A673 (cell line): ENCODE measurements around the gene UGT1A9. TPM values are rescaled to one million over a fixed set of nuclear protein-coding genes. Genes with fewer than 3 reads are reported as not detected.

Source experiments
- BruUV-seq: library from RNA; stranded (reverse); fragments of 400-500 nt; replicated peaks from 2 replicates; lab custom pipeline; 2021; lab: Mats Ljungman, UMichigan
- CTCF ChIA-PET: fragments of 300-600 bp; sonication (Branson Sonifier 250); formaldehyde crosslinking; loops from one replicate; lab custom pipeline; 2022; ENCODE audit warnings: antibody characterized with exemption; lab: Charles Lee
- POLR2A ChIA-PET: fragments of 300-600 bp; sonication (Branson Sonifier 250); formaldehyde crosslinking; loops from one replicate; lab custom pipeline; 2022; ENCODE audit warnings: antibody characterized with exemption; ENCODE audit not compliant: low non-redundant PET; lab: Charles Lee
- DNase-seq: peaks from one replicate; pipeline ENCODE4 v3.0.0-alpha.2; 2015; ENCODE audit warnings: low spot score
- H3K27ac ChIP-seq: fragments of 200-600 bp; sonication (generic); 2 replicates; pipeline ENCODE4 v1.5.1; 2016; ENCODE audit warnings: mixed run types, low read depth, mild to moderate bottlenecking, mixed read lengths, antibody characterized with exemption, low read length; ENCODE audit not compliant: poor library complexity, severe bottlenecking
- H3K27me3 ChIP-seq: fragments of 200-600 bp; sonication (generic); replicated peaks from 2 replicates; pipeline ENCODE4 v1.6.1; 2017; ENCODE audit warnings: mixed run types, low read depth, mild to moderate bottlenecking, mixed read lengths, antibody characterized with exemption, low read length; ENCODE audit not compliant: insufficient read depth, poor library complexity
- H3K36me3 ChIP-seq: fragments of 200-600 bp; sonication (generic); 2 replicates; pipeline ENCODE4 v1.6.1; 2016; ENCODE audit warnings: mixed run types, mild to moderate bottlenecking, mixed read lengths, antibody characterized with exemption, low read length; ENCODE audit not compliant: insufficient read depth, poor library complexity, severe bottlenecking
- H3K4me1 ChIP-seq: fragments of 200-600 bp; sonication (generic); 2 replicates; pipeline ENCODE4 v1.6.1; 2017; ENCODE audit warnings: mixed run types, mild to moderate bottlenecking, mixed read lengths, antibody characterized with exemption, low read length; ENCODE audit not compliant: insufficient read depth, poor library complexity, severe bottlenecking
- H3K4me3 ChIP-seq: fragments of 200-600 bp; sonication (generic); 2 replicates; pipeline ENCODE4 v1.5.1; 2016; ENCODE audit warnings: low read depth, mixed run types, mild to moderate bottlenecking, mixed read lengths, low read length; ENCODE audit not compliant: poor library complexity, severe bottlenecking
- H3K9me3 ChIP-seq: fragments of 200-600 bp; sonication (generic); 2 replicates; pipeline ENCODE4 v1.6.1; 2016; ENCODE audit warnings: mixed run types, low read depth, mild to moderate bottlenecking, mixed read lengths, antibody characterized with exemption, low read length; ENCODE audit not compliant: poor library complexity, severe bottlenecking
- EZH2 ChIP-seq: fragments of 200-600 bp; sonication (generic); IDR thresholded peaks from 2 replicates; pipeline ENCODE4 v1.6.1; 2017; ENCODE audit warnings: borderline replicate concordance, low read depth, mild to moderate bottlenecking, mixed read lengths, antibody characterized with exemption, low read length; ENCODE audit not compliant: poor library complexity, severe bottlenecking
- intact Hi-C: fragments of 100-400 bp; cut with micrococcal nuclease; formaldehyde crosslinking; loops from one replicate; pipeline ENCODE4 v1.10.0; 2022; ENCODE audit not compliant: unreplicated experiment
- total RNA-seq: library from RNA; stranded (reverse); gene quantifications from 2 replicates; pipeline ENCODE4 v1.2.3, GENCODE V29; 2021
- TF ChIP-seq, protein P1 (sequence below): fragments of 300-800, 200-600 bp; sonication (generic); conservative IDR thresholded peaks from 2 replicates; pipeline ENCODE4 v1.5.1; 2017; ENCODE audit warnings: low read depth, mild to moderate bottlenecking, antibody characterized with exemption, low read length, moderate library complexity, mixed read lengths

UGT1A9 gene
- total RNA-seq, 1 experiment from 2014 or later = not detected

- Histone ChIP-seq H3K27me3 (no peaks in the 10 kb centered on the region), H3K36me3 (no peaks in the 10 kb centered on the region), H3K9me3 (no peaks in the 10 kb centered on the region), H3K27ac (no peak overlapping the region), H3K4me3 (no peak overlapping the region), H3K4me1 (no peaks in the 10 kb centered on the region)
- POLR2A ChIA-PET = no interaction called here
- TF ChIP-seq, protein P1, sequence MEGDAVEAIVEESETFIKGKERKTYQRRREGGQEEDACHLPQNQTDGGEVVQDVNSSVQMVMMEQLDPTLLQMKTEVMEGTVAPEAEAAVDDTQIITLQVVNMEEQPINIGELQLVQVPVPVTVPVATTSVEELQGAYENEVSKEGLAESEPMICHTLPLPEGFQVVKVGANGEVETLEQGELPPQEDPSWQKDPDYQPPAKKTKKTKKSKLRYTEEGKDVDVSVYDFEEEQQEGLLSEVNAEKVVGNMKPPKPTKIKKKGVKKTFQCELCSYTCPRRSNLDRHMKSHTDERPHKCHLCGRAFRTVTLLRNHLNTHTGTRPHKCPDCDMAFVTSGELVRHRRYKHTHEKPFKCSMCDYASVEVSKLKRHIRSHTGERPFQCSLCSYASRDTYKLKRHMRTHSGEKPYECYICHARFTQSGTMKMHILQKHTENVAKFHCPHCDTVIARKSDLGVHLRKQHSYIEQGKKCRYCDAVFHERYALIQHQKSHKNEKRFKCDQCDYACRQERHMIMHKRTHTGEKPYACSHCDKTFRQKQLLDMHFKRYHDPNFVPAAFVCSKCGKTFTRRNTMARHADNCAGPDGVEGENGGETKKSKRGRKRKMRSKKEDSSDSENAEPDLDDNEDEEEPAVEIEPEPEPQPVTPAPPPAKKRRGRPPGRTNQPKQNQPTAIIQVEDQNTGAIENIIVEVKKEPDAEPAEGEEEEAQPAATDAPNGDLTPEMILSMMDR = no peak
- no peak for TF ChIP-seq EZH2
- no peak for DNase-seq
- BruUV-seq = no TSS peak
- CTCF ChIA-PET = no interaction called here
- intact Hi-C loops = no loop called here
Observed at GRCh38 chr2:233811732-233812131, 140.0 kb downstream of the UGT1A9 start.

DNA sequence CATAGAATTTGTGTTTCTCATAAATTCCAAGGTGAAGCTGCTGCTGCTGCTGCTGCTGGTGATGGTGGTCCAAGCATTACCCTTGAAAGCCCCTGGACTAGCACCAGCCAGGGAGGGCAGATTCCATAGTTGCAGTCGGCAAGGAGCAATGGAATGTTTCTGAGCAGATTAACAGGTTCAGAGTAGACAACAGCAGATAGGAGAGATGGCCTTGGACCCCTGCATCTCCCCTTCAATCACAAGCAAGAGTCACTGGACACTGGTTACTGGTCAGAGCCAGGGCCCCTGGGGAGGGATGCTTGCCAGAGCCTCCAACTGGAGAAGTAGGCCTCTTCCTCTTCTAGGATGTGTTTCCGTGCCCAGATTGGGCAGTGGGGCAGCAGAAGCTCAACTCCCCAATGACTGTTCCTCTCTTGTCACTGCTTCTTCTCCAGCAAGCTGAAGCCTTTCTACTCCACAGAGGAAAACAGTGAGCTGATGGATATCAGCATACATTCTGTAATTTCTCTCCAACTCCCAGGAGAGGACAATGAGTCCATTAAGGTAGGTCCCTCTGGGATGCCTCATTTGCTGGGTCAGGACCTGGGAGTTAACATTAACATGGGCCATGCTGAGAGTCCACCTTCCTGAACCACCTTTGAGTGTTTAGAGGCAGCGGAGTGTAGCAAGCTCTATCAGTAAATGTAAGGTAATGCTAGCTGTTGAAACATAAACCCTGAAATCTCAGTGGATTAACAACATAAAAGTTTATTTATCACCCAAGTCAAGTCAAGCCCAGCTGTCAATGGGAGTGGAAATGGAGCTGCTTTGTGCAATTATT lies 141.7 kb downstream of the UGT1A9 start:
- ChIA-PET POLR2A (no interaction called here), CTCF (interaction anchor here (0.6 kb wide), 1 partner anchor 119 kb away, joined by 5 read pairs; no protein-coding TSS in a partner anchor)
- no peak for DNase-seq
- H3K36me3 ChIP-seq = no peaks in the 10 kb centered on the region
- TF ChIP-seq EZH2 = no peak
- TF ChIP-seq, protein P1 = no peak
- no peak overlapping the region for H3K27ac ChIP-seq
- H3K4me1 ChIP-seq = no peaks in the 10 kb centered on the region
- H3K4me3 ChIP-seq = no peak overlapping the region
- no TSS peak for BruUV-seq
- intact Hi-C loops = no loop called here
- H3K9me3 ChIP-seq = no peaks in the 10 kb centered on the region
- H3K27me3 ChIP-seq = no peaks in the 10 kb centered on the region

DNA sequence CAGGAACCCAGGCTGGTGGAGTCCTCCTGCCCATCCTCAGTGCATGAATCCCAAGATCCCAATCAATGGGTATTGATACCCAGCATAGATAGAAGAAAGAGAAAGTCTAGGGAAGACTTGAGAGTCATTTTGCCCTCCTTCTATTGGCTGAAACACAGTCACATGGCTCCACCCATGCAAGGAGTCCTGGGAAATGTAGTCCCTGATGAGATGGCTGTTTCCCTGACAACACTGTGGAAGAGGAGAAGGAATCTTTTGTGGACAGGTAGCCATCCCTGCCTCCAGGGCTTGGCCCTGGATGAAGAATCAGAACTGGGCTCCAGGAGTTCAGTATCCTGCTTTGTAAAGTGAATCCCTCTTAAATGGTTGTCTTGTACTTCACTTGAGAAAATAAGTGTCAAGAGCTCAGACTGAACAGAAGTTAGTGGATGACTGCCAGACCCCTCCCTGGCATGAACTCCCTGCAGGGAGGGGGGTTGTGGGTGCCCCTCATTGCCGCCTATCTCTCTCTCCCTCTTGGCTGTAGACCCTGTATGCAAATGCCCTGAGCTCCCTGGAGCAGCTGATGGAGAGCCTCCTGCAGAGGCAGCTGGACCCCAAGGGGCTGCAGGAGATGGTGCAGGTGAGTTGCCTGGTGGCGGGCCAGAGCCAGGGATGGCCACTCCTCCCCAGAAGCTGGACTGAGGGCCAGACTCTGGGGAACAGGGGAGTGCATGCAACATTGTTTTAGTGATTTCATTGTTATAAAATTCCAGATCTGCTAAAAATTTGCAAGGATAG lies 142.5 kb downstream of the UGT1A9 start:
- intact Hi-C loops = no loop called here
- H3K4me3 ChIP-seq = no peak overlapping the region
- H3K36me3 ChIP-seq = no peaks in the 10 kb centered on the region
- ChIA-PET POLR2A (no interaction called here), CTCF (no interaction called here)
- H3K27me3 ChIP-seq = no peaks in the 10 kb centered on the region
- no TSS peak for BruUV-seq
- H3K27ac ChIP-seq = no peak overlapping the region
- DNase-seq = peak; percentile 23
- H3K9me3 ChIP-seq = no peaks in the 10 kb centered on the region
- no peaks in the 10 kb centered on the region for H3K4me1 ChIP-seq
- no peak for TF ChIP-seq EZH2
- TF ChIP-seq, protein P1 = no peak
